HepG2 (cell line): ENCODE data around the gene EPHA1. TPM values are rescaled to one million over a fixed set of nuclear protein-coding genes. Genes with fewer than 3 reads are reported as not detected.
A peak's percentile ranks its signal among the peaks of the same experiment; 100 is the strongest.

Experiments
- ATAC-seq: fragments of 200-7000 bp; cut with Tn5 transposase; 3 replicates; pipeline ENCODE4 v1.9.1; 2020; ENCODE audit warnings: mild to moderate bottlenecking, moderate library complexity
- BruUV-seq: library from RNA; stranded (reverse); fragments of 400-500 nt; replicated peaks from 2 replicates; lab custom pipeline; 2021; lab: Mats Ljungman, UMichigan
- CTCF ChIA-PET: fragments of 300-600 bp; formaldehyde crosslinking; extraction: SDS; loops from one replicate; lab custom pipeline; 2021; ENCODE audit warnings: low total read pairs, inconsistent platforms, low intra/inter-chr PET ratio; lab: Yijun Ruan, JAX
- POLR2A ChIA-PET: fragments of 350-600 bp; sonication (Branson Sonifier 250); formaldehyde crosslinking; loops from one replicate; lab custom pipeline; 2020; ENCODE audit warnings: antibody characterized with exemption, inconsistent platforms; lab: Yijun Ruan, JAX
- DNase-seq: peaks from one replicate; pipeline ENCODE4 v3.0.0-alpha.2; 2015; ENCODE audit warnings: low spot score
- FAIRE-seq: peaks from 3 replicates; lab custom pipeline; 2011; peaks lifted over from hg19 to GRCh38; lab: Jason Lieb, UNC
- H2AFZ ChIP-seq: one replicate; pipeline ENCODE4 v1.6.1; 2011; ENCODE audit warnings: low read length, inconsistent platforms
- H3K27ac ChIP-seq: fragments of 300-600 bp; 3 replicates; pipeline ENCODE4 v1.8.0; 2011; ENCODE audit warnings: mixed run types, mild to moderate bottlenecking, mixed read lengths, low read length, inconsistent platforms; ENCODE audit not compliant: insufficient read depth; ENCODE audit errors: extremely low read length
- H3K27me3 ChIP-seq, 2 experiments: fragments of 200-600 bp in 1 of 2; 2 replicates in 1 of 2; 3 replicates in 1 of 2; pipeline versions ENCODE4 v1.6.0 to v1.8.0; 2011; ENCODE audit warnings: low read length in 2 of 2, mild to moderate bottlenecking in 2 of 2, moderate library complexity in 2 of 2, inconsistent platforms in 1 of 2; ENCODE audit not compliant: insufficient read depth in 2 of 2, control insufficient read depth in 1 of 2
- H3K36me3 ChIP-seq, 2 experiments: fragments of 200-600 bp in 1 of 2; replicated peaks in 1 of 2; 2 replicates in 1 of 2; 3 replicates in 1 of 2; pipeline versions ENCODE4 v1.5.1 to v1.8.0; 2011; ENCODE audit warnings: low read length in 2 of 2, inconsistent platforms in 1 of 2; ENCODE audit not compliant: insufficient read depth in 2 of 2, control insufficient read depth in 1 of 2
- H3K4me1 ChIP-seq: 2 replicates; pipeline ENCODE4 v1.5.1; 2012; ENCODE audit warnings: low read length, inconsistent platforms; ENCODE audit not compliant: insufficient read depth
- H3K4me2 ChIP-seq: 2 replicates; pipeline ENCODE4 v1.6.0; 2011; ENCODE audit warnings: low read depth, low read length, inconsistent platforms
- H3K4me3 ChIP-seq, 3 experiments: fragments of 200-600 bp in 1 of 3; sonication (generic), shearing (Covaris generic) in 1 of 3; replicated peaks in 1 of 3; 2 replicates each; pipeline ENCODE4 v1.5.1; 2011 to 2016; ENCODE audit warnings: low read length in 3 of 3, inconsistent platforms in 2 of 3, low read depth in 2 of 3, mild to moderate bottlenecking in 2 of 3, control low read depth in 1 of 3, mixed read lengths in 1 of 3; ENCODE audit not compliant: insufficient read depth in 1 of 3
- H3K79me2 ChIP-seq: one replicate; pipeline ENCODE4 v1.6.1; 2011; ENCODE audit warnings: low read length, inconsistent platforms; ENCODE audit not compliant: insufficient read depth
- H3K9ac ChIP-seq: 2 replicates; pipeline ENCODE4 v1.6.0; 2011; ENCODE audit warnings: mild to moderate bottlenecking, low read depth, low read length, inconsistent platforms; ENCODE audit not compliant: insufficient read depth
- H3K9me3 ChIP-seq: 2 replicates; pipeline ENCODE4 v1.5.1; 2012; ENCODE audit warnings: mild to moderate bottlenecking, low read length
- H4K20me1 ChIP-seq: 2 replicates; pipeline ENCODE4 v1.6.0; 2011; ENCODE audit warnings: inconsistent platforms, mild to moderate bottlenecking, low read length, moderate library complexity; ENCODE audit not compliant: insufficient read depth
- FOXP1 ChIP-seq, 2 experiments: fragments of 450-650 bp in 1 of 2; IDR thresholded peaks; 2 replicates each; pipeline ENCODE4 v1.6.1; 2017 to 2018; ENCODE audit warnings: antibody characterized with exemption in 1 of 2
- ISX ChIP-seq: sonication (generic); formaldehyde crosslinking; conservative IDR thresholded peaks from 2 replicates; pipeline ENCODE4 v1.5.0; 2020; ENCODE audit warnings: missing genetic modification reagents
- ZNF180 ChIP-seq: sonication (generic); formaldehyde crosslinking; IDR thresholded peaks from 2 replicates; pipeline ENCODE4 v1.4.0; 2020; ENCODE audit warnings: low read depth, missing genetic modification reagents, borderline replicate concordance
- ZNF550 ChIP-seq: sonication (generic); formaldehyde crosslinking; IDR thresholded peaks from 2 replicates; pipeline ENCODE4 v1.4.0; 2020; ENCODE audit warnings: mild to moderate bottlenecking, missing genetic modification reagents, borderline replicate concordance
- ZNF678 ChIP-seq: sonication (generic); formaldehyde crosslinking; IDR thresholded peaks from 2 replicates; pipeline ENCODE4 v1.4.0; 2020; ENCODE audit warnings: mild to moderate bottlenecking, missing genetic modification reagents
- ZNF790 ChIP-seq: sonication (generic); formaldehyde crosslinking; IDR thresholded peaks from 2 replicates; pipeline ENCODE4 v1.8.0; 2022; ENCODE audit warnings: missing genetic modification reagents, mild to moderate bottlenecking, borderline replicate concordance
- WGBS: methylation state at CpG from one replicate; pipeline ENCODE4 v1.1.6; 2017; ENCODE audit warnings: low lambda C conversion rate; 5-methylcytosine and 5-hydroxymethylcytosine counted together
- in situ Hi-C: cut with HindIII; loops from 2 replicates; pipeline ENCODE4 v1.10.0; 2017; ENCODE audit warnings: low pct_unique_long_range_greater_than_20kb; ENCODE audit not compliant: extremely low pct_ligation_motif_present
- intact Hi-C: fragments of 100-400 bp; cut with micrococcal nuclease; formaldehyde crosslinking; loops from one replicate; pipeline ENCODE4 v1.10.0; 2022; ENCODE audit not compliant: unreplicated experiment
- polyA plus RNA-seq, 8 experiments: library from polyadenylated mRNA; depleted of rRNA in 3 of 8; stranded (reverse) in 7 of 8; unstranded in 1 of 8; fragments of >200 nt; fragmentation: Illumina TruSeq in 4 of 8; extraction: Trizol in 4 of 8; gene quantifications; 2 replicates each; pipeline versions ENCODE4 v1.2.1 to v1.2.3, GENCODE V29; 2011 to 2016; ENCODE audit warnings: low read depth in 4 of 8, missing spikeins in 1 of 8, mixed read lengths in 1 of 8; ENCODE audit not compliant: insufficient read depth in 1 of 8
- total RNA-seq, 5 experiments: library from RNA; depleted of rRNA; stranded (reverse); fragments of >200 nt; fragmentation: Illumina TruSeq; extraction: Trizol; gene quantifications; 2 replicates each; pipeline ENCODE4 v1.2.3, GENCODE V29; 2016; ENCODE audit warnings: low read depth in 1 of 5
- TF ChIP-seq, protein P1 (sequence below): sonication (generic); formaldehyde crosslinking; IDR thresholded peaks from 2 replicates; pipeline ENCODE4 v1.5.1; 2020; ENCODE audit warnings: missing genetic modification reagents, mild to moderate bottlenecking, borderline replicate concordance
- TF ChIP-seq, protein P2 (sequence below): sonication (generic); formaldehyde crosslinking; IDR thresholded peaks from 2 replicates; pipeline ENCODE4 v1.4.0; 2020; ENCODE audit warnings: mild to moderate bottlenecking, low read depth, missing genetic modification reagents
- TF ChIP-seq, protein P3 (sequence below): conservative IDR thresholded peaks from 2 replicates; pipeline ENCODE4 v1.6.1; 2018; ENCODE audit warnings: missing genetic modification reagents
- TF ChIP-seq, protein P4 (sequence below), 2 experiments: sonication (generic) in 1 of 2; formaldehyde crosslinking in 1 of 2; IDR thresholded peaks; 2 replicates each; pipeline versions ENCODE4 v1.5.1 to v1.6.1; 2011 to 2020; ENCODE audit warnings: borderline replicate concordance in 1 of 2, low read depth in 1 of 2, low read length in 1 of 2, mild to moderate bottlenecking in 1 of 2, missing genetic modification reagents in 1 of 2, moderate library complexity in 1 of 2
- TF ChIP-seq, protein P5 (sequence below): sonication (generic); formaldehyde crosslinking; IDR thresholded peaks from 2 replicates; pipeline ENCODE4 v1.4.0; 2020; ENCODE audit warnings: missing genetic modification reagents

Gene EPHA1
- total and polyA plus RNA-seq, 2 of the 13 experiments (the other 11 are each of a cell fraction or from before 2014, with no cell fraction given): 4.6 to 17.1 TPM

DNA sequence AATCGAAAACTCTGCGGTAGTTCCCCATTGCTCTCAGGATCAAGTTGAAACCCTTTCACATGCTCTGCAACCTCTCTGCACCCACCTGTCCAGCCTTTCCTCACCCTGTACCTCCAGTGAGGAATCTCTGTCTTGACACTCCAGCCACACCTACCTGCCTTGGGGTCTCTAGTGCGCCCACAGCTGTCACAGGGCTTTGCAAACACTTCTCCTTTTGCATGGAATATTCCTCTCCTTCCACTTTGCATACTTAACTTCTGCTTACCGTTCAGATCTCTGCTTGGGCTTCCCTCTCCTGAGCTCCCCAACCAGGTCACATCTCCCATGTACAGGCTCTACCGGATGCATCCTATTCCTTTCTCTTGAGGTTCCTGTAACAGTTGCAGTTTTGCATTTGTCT is 34.1 kb downstream of the EPHA1 start (continued):
- TF ChIP-seq, protein P1, sequence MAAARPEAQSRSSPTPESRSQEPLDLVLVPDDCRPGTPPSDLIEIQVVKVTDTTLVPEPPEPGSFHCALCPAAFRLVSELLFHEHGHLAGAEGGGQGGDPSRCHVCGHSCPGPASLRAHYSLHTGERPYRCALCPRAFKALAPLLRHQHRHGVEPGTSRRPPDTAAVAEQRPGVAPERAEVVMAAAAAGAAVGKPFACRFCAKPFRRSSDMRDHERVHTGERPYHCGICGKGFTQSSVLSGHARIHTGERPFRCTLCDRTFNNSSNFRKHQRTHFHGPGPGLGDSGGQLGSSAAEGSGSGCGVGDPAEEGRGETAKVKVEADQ (CRISPR knock-in tag): no peak

DNA sequence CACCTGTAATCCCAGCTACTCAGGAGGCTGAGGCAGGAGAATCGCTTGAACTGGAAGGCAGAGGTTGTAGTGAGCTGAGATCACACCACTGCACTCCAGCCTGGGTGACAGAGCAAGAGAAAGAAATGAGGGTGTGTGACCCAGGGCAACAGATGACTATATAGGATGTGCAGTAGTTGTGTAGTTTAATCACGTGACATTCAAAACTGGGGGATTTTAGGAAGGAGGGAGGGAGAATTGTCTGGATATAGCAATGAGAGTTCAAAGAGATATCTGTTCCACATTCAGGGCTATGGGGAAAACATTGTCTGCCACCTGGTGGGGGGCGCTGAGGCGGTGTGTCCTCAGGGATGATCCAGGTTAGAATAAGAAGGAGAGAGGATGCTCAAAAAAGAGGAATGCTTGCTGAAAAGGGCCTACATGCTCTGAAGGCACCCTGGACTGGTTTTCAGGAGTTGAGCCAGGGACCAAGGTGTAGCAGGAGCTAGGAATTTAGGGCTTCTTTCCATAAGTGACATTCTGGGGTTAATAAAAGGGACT is 35.3 kb downstream of the EPHA1 start:
- no peaks in the 10 kb centered on the region for H3K36me3 ChIP-seq
- no peaks in the 10 kb centered on the region for H4K20me1 ChIP-seq
- in situ Hi-C loops (no loop called here), intact Hi-C loops (no loop called here)
- peaks cover 0 to 7% of the 10 kb centered on the region in 2 experiments; a peak in 1 of 5 replicates for H3K27me3 ChIP-seq
- DNase-seq: no peak
- H3K79me2 ChIP-seq: no peaks in the 10 kb centered on the region
- no peak overlapping the region for H3K9ac ChIP-seq
- no TSS peak for BruUV-seq
- H3K9me3 ChIP-seq: no peaks in the 10 kb centered on the region
- WGBS: 51% methylated on average over 4 of the region's 4 CpGs
- no peak overlapping the region for H3K4me3 ChIP-seq
- ChIA-PET CTCF (no interaction called here), POLR2A (no interaction called here)
- peaks cover 18% of the 10 kb centered on the region; the same call in 1 of the 2 replicates for H3K4me1 ChIP-seq
- no peak for FAIRE-seq
- H3K4me2 ChIP-seq: no peak overlapping the region
- no peak overlapping the region for H3K27ac ChIP-seq
- no peak overlapping the region for H2AFZ ChIP-seq
- ATAC-seq: peak; percentile 63
- TF ChIP-seq, protein P2, sequence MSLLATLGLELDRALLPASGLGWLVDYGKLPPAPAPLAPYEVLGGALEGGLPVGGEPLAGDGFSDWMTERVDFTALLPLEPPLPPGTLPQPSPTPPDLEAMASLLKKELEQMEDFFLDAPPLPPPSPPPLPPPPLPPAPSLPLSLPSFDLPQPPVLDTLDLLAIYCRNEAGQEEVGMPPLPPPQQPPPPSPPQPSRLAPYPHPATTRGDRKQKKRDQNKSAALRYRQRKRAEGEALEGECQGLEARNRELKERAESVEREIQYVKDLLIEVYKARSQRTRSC (CRISPR knock-in tag): no peak
- TF ChIP-seq ISX (CRISPR knock-in tag) (no peak), ZNF180 (CRISPR knock-in tag) (no peak), ZNF790 (no peak), FOXP1 (IDR thresholded peaks at IDR 0.05) (no peak), FOXP1 (CRISPR knock-in tag; IDR thresholded peaks at IDR 0.05) (no peak), ZNF550 (CRISPR knock-in tag) (no peak), ZNF678 (no peak)
- TF ChIP-seq, protein P3, sequence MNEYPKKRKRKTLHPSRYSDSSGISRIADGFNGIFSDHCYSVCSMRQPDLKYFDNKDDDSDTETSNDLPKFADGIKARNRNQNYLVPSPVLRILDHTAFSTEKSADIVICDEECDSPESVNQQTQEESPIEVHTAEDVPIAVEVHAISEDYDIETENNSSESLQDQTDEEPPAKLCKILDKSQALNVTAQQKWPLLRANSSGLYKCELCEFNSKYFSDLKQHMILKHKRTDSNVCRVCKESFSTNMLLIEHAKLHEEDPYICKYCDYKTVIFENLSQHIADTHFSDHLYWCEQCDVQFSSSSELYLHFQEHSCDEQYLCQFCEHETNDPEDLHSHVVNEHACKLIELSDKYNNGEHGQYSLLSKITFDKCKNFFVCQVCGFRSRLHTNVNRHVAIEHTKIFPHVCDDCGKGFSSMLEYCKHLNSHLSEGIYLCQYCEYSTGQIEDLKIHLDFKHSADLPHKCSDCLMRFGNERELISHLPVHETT (CRISPR knock-in tag): no peak
- TF ChIP-seq, protein P4, sequence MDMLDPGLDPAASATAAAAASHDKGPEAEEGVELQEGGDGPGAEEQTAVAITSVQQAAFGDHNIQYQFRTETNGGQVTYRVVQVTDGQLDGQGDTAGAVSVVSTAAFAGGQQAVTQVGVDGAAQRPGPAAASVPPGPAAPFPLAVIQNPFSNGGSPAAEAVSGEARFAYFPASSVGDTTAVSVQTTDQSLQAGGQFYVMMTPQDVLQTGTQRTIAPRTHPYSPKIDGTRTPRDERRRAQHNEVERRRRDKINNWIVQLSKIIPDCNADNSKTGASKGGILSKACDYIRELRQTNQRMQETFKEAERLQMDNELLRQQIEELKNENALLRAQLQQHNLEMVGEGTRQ (IDR thresholded peaks at IDR 0.05; ENCODE audit: low read depth, low read length): peak; percentile 55
- TF ChIP-seq, protein P4 (CRISPR knock-in tag; IDR thresholded peaks at IDR 0.05; ENCODE audit: borderline replicate concordance): no peak
- TF ChIP-seq, protein P5, sequence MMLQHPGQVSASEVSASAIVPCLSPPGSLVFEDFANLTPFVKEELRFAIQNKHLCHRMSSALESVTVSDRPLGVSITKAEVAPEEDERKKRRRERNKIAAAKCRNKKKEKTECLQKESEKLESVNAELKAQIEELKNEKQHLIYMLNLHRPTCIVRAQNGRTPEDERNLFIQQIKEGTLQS (CRISPR knock-in tag): no peak
